Fibroblast of lung (primary cell): ENCODE results near the gene BCDIN3D.

ENCODE experiments used
- EZH2 ChIP-seq: IDR thresholded peaks from 2 replicates; pipeline ENCODE4 v1.5.1; 2012; ENCODE audit warnings: low read length, control low read depth, mild to moderate bottlenecking; ENCODE audit errors: missing control alignments
- TF ChIP-seq, protein P1 (sequence below), 2 donors: IDR thresholded peaks in 1 of 2; conservative IDR thresholded peaks in 1 of 2; 1 replicate in 1 of 2; 2 replicates in 1 of 2; pipeline ENCODE4 v1.5.1; 2011 to 2012; ENCODE audit warnings: low read length in 2 of 2, control low read depth in 1 of 2, inconsistent platforms in 1 of 2, low read depth in 1 of 2, mild to moderate bottlenecking in 1 of 2

DNA sequence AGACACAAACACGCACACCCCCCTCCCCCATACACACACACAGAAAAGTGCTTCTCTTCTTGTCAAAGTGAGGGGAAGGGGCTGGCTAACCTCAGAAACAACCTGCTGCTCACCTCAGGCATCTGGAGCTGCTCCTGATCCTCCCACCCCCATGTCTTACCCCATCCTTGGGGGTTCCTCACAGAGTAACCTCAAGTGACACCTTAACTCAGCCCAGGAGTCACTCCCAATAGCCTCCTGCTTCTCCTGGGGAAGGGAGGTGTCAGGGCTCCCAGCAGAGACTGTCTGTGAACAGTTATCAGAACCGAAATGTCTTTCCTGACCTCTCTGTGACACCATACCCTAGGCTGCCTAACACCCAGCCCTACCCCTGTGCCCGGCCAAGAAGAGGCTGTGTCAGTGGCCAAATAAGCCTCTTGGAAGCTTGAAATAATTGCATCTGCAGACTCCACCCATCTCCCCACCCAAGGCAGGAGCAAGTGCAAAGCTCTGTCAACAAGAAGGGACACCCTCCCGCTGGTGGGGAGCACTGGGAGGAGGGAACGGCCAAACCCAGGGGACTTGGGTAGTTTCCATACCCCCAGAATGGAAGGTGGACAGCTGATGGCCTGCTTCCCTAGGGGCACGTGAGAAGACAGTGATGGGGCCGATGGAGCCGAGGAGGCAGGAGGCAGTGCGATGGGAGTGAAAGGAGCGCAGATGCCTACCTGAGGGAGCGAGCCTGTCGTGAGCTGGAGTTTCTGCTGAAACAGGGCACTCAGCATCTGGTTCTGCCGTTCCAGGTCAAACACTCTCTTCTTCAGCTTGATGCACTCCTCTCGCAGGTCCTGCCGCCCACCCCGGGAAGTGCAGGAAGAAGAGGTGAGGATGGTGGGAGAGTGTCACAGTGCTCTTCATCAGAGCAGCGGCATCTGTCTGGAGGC is 41.5 kb downstream of the BCDIN3D start:
- TF ChIP-seq, protein P1, sequence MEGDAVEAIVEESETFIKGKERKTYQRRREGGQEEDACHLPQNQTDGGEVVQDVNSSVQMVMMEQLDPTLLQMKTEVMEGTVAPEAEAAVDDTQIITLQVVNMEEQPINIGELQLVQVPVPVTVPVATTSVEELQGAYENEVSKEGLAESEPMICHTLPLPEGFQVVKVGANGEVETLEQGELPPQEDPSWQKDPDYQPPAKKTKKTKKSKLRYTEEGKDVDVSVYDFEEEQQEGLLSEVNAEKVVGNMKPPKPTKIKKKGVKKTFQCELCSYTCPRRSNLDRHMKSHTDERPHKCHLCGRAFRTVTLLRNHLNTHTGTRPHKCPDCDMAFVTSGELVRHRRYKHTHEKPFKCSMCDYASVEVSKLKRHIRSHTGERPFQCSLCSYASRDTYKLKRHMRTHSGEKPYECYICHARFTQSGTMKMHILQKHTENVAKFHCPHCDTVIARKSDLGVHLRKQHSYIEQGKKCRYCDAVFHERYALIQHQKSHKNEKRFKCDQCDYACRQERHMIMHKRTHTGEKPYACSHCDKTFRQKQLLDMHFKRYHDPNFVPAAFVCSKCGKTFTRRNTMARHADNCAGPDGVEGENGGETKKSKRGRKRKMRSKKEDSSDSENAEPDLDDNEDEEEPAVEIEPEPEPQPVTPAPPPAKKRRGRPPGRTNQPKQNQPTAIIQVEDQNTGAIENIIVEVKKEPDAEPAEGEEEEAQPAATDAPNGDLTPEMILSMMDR (conservative IDR thresholded peaks at IDR 0.05 in 1 of 2, IDR thresholded peaks at IDR 0.05 in 1 of 2; ENCODE audit: low read depth in 1 of 2, low read length in 2 of 2), result no peak
- no peak for TF ChIP-seq EZH2
